ENCODE results near the gene DENND1B. TPM values are rescaled to one million over a fixed set of nuclear protein-coding genes. Genes with fewer than 3 reads are reported as not detected.

DENND1B gene
- polyA plus RNA-seq, 1 donor from 2014 or later = 12.4 TPM

DNA sequence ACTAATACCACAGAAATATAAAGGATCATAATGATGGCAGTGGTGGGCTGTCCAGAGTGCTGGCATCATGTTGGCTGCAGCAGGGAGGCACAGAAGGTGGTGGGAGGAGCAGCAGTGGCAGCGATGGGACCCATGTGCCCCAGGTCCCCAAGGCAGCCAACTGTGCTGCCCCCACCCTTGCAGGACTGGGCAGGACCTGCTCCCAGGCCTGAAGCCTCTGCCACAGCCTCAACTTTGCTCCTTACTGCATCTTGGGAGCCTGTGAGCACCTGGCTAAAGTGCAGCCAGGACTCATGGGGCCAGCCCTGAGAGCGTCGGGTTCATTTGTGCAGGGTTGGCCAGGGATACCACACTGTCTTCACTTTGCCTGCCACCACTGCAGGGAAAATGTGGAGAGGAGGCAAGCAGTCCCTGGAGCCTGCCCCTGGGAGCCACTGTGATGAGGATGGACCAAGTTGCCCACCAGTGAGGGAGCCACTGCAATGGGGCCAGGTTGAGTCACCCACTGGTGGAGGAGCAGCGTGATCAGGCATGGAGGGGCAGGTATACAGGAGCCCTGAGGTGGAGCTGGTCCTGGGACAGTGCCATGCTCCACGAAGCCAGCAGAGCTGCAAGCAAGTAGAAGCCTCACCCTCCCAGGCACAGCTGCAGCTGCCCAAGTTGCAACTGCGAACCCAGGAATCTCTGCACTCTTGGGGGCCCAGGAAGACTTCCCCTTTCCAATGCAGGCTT lies 25.3 kb upstream of the DENND1B start:
- peaks cover 7% of the 10 kb centered on the region for H3K9me3 ChIP-seq (ENCODE audit: low read length)
- no peak overlapping the region for H3K9ac ChIP-seq (ENCODE audit: low read length)
- no peak overlapping the region for H3K4me2 ChIP-seq (ENCODE audit: low read length)
- no peaks in the 10 kb centered on the region for H3K9me2 ChIP-seq (ENCODE audit: insufficient read depth, low read length)
- no peaks in the 10 kb centered on the region for H3K27me3 ChIP-seq (ENCODE audit: insufficient read depth, low read depth, low read length)
- no peaks in the 10 kb centered on the region for H4K20me1 ChIP-seq (ENCODE audit: insufficient read depth)
- H3K36me3 ChIP-seq (ENCODE audit: insufficient read depth, low read length) = no peaks in the 10 kb centered on the region
- H2AFZ ChIP-seq (ENCODE audit: low read depth, low read length) = no peak overlapping the region
- TF ChIP-seq EZH2 (IDR thresholded peaks at IDR 0.05; ENCODE audit: borderline replicate concordance, insufficient read depth, low read length, poor library complexity, severe bottlenecking) = no peak
- TF ChIP-seq, protein P1, sequence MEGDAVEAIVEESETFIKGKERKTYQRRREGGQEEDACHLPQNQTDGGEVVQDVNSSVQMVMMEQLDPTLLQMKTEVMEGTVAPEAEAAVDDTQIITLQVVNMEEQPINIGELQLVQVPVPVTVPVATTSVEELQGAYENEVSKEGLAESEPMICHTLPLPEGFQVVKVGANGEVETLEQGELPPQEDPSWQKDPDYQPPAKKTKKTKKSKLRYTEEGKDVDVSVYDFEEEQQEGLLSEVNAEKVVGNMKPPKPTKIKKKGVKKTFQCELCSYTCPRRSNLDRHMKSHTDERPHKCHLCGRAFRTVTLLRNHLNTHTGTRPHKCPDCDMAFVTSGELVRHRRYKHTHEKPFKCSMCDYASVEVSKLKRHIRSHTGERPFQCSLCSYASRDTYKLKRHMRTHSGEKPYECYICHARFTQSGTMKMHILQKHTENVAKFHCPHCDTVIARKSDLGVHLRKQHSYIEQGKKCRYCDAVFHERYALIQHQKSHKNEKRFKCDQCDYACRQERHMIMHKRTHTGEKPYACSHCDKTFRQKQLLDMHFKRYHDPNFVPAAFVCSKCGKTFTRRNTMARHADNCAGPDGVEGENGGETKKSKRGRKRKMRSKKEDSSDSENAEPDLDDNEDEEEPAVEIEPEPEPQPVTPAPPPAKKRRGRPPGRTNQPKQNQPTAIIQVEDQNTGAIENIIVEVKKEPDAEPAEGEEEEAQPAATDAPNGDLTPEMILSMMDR (IDR thresholded peaks at IDR 0.05; ENCODE audit: poor library complexity, severe bottlenecking) = no peak
- no peak for TF ChIP-seq MXI1 (conservative IDR thresholded peaks at IDR 0.05; ENCODE audit: poor library complexity, severe bottlenecking)
- no peak for TF ChIP-seq EP300 (conservative IDR thresholded peaks at IDR 0.05; ENCODE audit: poor library complexity, severe bottlenecking)
- no peak for TF ChIP-seq REST (IDR thresholded peaks at IDR 0.05; ENCODE audit: borderline replicate concordance)
- no peak for TF ChIP-seq RAD21 (conservative IDR thresholded peaks at IDR 0.05)
- no peak for TF ChIP-seq TAF1 (IDR thresholded peaks at IDR 0.05; ENCODE audit: low read depth)
- no peak for TF ChIP-seq SMC3 (conservative IDR thresholded peaks at IDR 0.05; ENCODE audit: poor library complexity)
- no peak for TF ChIP-seq POLR2AphosphoS5 (IDR thresholded peaks at IDR 0.05)
- H3F3A ChIP-seq (ENCODE audit: insufficient read depth, low read length, poor library complexity, severe bottlenecking) = no peaks in the 10 kb centered on the region
- no peak overlapping the region for H3K4me3 ChIP-seq (ENCODE audit: low read length)
- H3K27ac ChIP-seq (ENCODE audit: low read length) = no peak overlapping the region
- H3K79me2 ChIP-seq (replicated peaks; ENCODE audit: insufficient read depth, low read length) = no peaks in the 10 kb centered on the region

DNA sequence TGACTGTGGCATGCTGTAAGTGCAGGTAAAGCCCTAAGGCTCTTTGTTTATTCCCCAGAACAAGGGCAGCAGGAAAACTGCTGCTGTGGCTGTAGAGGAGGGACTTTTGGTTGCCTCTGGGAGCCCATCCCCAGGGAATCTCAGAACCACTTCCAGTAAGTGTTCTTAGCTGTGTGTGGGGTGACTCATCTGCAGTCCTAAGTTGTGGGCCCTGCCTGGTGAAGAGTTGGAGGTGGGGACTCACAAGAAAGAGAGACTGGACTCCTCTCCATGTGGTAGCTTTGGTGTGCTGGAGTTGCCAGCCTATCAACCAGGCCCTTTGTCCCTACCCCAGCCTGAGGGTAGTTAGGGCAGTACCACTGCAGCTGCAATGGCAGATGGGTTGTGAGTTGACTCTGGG lies 24.0 kb upstream of the DENND1B start:
- Histone ChIP-seq H3K9me2 (ENCODE audit: insufficient read depth, low read length) (no peaks in the 10 kb centered on the region), H4K20me1 (ENCODE audit: insufficient read depth) (no peaks in the 10 kb centered on the region), H3K79me2 (replicated peaks; ENCODE audit: insufficient read depth, low read length) (no peaks in the 10 kb centered on the region), H3F3A (ENCODE audit: insufficient read depth, low read length, poor library complexity, severe bottlenecking) (no peaks in the 10 kb centered on the region), H2AFZ (ENCODE audit: low read depth, low read length) (no peak overlapping the region), H3K36me3 (ENCODE audit: insufficient read depth, low read length) (no peaks in the 10 kb centered on the region), H3K9me3 (ENCODE audit: low read length) (peaks cover 7% of the 10 kb centered on the region), H3K9ac (ENCODE audit: low read length) (no peak overlapping the region), H3K27me3 (ENCODE audit: insufficient read depth, low read depth, low read length) (no peaks in the 10 kb centered on the region), H3K4me3 (ENCODE audit: low read length) (no peak overlapping the region), H3K4me2 (ENCODE audit: low read length) (no peak overlapping the region), H3K27ac (ENCODE audit: low read length) (no peak overlapping the region)
- TF ChIP-seq EZH2 (IDR thresholded peaks at IDR 0.05; ENCODE audit: borderline replicate concordance, insufficient read depth, low read length, poor library complexity, severe bottlenecking) (no peak), RAD21 (conservative IDR thresholded peaks at IDR 0.05) (no peak), POLR2AphosphoS5 (IDR thresholded peaks at IDR 0.05) (no peak), SMC3 (conservative IDR thresholded peaks at IDR 0.05; ENCODE audit: poor library complexity) (no peak)

All from neural cell (in vitro differentiated cells).